ENCODE measurements around the gene ACTR3C.
"Not testable (repeated sequence)": the region's sequence is repeated elsewhere in the genome, so short reads cannot be mapped to it uniquely, and the experiment has no call there.

DNA sequence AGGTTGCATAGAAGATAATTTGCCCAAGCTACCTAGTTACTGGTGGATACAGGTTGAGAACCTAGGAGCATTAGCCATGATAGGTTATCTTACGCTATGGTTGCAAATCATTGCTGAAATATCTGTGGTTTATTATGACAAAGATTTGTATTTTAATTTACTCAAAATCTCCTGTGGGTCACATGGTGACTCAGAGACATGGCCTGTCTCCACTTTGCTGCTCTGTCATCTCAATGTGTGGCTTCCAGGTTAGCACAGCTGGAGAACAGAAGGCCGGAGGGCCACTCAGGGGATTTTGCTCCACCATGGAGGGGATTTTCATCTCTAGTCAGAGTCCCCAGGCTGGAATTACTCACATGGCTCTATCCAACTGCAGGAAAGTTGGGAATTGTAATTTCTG is 78.1 kb downstream of the ACTR3C start:
- not testable (repeated sequence) for TF ChIP-seq CTCF, POLR2A (IDR thresholded peaks at IDR 0.05)
